Cardiac fibroblast (primary cell): ENCODE data around the gene TUBB4B.

Experiments
- DNase-seq, 2 donors: peaks; one replicate each; pipeline versions ENCODE4 v3.0.0 to v3.0.0-alpha.2; 2010; ENCODE audit warnings: low read depth in 2 of 2
- H3K4me3 ChIP-seq, 2 donors: replicated peaks in 1 of 2; 1 replicate in 1 of 2; 2 replicates in 1 of 2; pipeline ENCODE4 v1.5.1; 2011; ENCODE audit warnings: low read depth in 2 of 2, low read length in 2 of 2, mild to moderate bottlenecking in 2 of 2, moderate library complexity in 1 of 2
- TF ChIP-seq, protein P1 (sequence below): IDR thresholded peaks from one replicate; pipeline ENCODE4 v1.5.1; 2011; ENCODE audit warnings: low read depth, mild to moderate bottlenecking, low read length, inconsistent platforms

TUBB4B gene

DNA sequence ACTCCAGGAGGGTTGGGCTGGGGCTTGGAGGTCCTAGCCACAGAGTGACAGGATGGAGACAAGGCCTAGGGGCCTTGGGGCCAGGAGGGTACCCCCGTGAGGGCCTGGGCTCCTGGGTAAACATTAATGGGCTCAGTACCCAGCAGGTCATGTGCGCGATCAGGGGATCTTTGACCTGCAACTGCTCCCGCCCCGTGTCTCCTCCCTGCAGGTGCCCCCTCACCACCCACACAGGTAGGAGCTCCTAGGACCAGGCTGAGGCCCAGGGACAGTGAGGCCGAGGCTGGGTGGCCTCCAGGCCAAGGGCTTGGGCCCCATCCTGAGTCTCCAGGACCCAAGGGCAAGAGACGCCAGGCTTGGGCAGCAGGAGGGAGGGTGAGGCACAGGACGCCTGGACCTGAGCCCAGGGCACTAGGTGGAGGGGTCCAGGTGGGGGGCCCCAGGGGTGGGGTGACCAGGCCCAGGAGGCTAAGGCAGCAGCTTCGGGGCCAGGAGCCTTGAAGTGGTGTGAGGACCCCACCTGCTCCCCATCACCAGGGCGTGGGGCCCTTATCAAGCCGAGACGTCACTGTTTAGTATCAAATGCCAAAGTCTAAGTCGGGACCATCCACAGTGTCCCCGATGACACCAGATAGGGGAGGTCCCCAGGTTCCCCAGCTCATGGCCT lies 10.2 kb upstream of the TUBB4B start, which contains the start of gene SLC34A3:
Gene SLC34A3, plus strand, starts transcription at position 197 of the 667 bp plus-strand sequence. CDS start 802 bp downstream, outside the sequence.
- no peak for DNase-seq
- no peak within 1 kb of the TSS for H3K4me3 ChIP-seq
- TF ChIP-seq, protein P1, sequence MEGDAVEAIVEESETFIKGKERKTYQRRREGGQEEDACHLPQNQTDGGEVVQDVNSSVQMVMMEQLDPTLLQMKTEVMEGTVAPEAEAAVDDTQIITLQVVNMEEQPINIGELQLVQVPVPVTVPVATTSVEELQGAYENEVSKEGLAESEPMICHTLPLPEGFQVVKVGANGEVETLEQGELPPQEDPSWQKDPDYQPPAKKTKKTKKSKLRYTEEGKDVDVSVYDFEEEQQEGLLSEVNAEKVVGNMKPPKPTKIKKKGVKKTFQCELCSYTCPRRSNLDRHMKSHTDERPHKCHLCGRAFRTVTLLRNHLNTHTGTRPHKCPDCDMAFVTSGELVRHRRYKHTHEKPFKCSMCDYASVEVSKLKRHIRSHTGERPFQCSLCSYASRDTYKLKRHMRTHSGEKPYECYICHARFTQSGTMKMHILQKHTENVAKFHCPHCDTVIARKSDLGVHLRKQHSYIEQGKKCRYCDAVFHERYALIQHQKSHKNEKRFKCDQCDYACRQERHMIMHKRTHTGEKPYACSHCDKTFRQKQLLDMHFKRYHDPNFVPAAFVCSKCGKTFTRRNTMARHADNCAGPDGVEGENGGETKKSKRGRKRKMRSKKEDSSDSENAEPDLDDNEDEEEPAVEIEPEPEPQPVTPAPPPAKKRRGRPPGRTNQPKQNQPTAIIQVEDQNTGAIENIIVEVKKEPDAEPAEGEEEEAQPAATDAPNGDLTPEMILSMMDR = no peak

DNA sequence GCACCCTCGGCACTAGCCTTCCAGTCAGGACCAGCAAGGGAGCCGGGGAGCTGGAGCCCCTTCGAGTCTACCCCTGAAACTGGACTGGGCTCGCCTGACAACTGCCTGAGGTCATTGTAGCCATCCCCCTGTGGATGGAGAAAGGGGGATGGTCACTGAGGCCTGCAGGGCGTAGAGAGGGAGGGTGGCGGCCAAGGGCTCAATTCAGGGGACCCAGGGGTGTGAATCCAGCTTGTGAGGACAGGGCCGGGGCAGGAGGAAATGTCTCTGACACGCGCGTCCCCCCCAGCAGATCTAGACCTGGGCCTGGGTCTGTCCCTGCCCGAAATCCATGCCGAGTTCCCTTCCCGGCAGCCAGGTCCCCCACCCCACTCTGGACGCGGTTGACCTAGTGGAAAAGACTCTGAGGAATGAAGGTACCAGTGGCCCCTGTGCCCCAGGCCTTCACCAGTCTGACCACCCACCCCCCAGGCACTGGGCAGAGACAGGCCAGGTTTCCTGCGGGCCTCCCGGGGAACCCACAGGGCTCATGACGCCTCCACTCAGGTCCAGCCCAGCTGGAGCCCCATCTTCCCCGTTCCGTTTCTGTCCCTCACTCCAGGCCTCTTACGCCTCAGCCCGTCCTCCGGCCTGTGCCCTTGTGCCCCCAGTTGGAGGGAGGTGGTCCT lies 9.6 kb upstream of the TUBB4B start:
- no peak for DNase-seq
- no peak overlapping the region for H3K4me3 ChIP-seq

DNA sequence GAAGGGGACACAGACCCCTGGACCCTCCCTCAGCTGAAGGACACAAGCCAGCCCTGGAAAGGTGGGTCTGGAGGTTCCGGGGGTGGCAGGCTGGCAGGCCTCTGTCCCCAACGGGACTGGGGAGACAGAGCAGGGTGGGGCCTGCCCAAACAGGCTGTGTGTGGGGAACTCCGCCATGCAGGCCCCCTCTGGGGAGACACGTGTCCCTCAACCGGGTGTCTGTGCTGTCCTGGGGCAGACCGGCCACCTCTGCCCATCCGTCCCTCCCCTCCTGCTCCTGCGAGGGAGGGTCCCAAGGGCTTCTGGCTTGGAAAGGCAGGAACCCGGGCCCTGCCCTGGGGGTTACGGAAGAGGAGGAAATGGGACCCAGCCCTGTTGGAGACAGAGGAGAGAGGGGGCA lies 9.0 kb upstream of the TUBB4B start:
- no peak overlapping the region for H3K4me3 ChIP-seq
- TF ChIP-seq, protein P1 = no peak
- no peak for DNase-seq

More for the DNA sequence above, 9.6 kb upstream of the TUBB4B start:
- TF ChIP-seq, protein P1 = no peak

DNA sequence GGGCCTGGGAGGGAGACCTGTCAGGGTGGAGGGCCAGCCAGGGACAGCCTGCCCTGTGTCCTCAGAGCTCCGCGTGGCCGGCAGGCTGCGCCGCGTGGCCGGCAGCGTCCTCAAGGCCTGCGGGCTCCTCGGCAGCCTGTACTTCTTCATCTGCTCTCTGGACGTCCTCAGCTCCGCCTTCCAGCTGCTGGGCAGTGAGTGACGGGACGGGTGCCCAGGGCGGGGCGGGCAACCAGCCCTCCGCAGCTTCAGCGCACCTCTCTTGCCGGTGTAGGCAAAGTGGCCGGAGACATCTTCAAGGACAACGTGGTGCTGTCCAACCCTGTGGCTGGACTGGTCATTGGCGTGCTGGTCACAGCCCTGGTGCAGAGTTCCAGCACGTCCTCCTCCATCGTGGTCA lies 8.6 kb upstream of the TUBB4B start:
- TF ChIP-seq, protein P1 = no peak
- DNase-seq = no peak
- no peak overlapping the region for H3K4me3 ChIP-seq

DNA sequence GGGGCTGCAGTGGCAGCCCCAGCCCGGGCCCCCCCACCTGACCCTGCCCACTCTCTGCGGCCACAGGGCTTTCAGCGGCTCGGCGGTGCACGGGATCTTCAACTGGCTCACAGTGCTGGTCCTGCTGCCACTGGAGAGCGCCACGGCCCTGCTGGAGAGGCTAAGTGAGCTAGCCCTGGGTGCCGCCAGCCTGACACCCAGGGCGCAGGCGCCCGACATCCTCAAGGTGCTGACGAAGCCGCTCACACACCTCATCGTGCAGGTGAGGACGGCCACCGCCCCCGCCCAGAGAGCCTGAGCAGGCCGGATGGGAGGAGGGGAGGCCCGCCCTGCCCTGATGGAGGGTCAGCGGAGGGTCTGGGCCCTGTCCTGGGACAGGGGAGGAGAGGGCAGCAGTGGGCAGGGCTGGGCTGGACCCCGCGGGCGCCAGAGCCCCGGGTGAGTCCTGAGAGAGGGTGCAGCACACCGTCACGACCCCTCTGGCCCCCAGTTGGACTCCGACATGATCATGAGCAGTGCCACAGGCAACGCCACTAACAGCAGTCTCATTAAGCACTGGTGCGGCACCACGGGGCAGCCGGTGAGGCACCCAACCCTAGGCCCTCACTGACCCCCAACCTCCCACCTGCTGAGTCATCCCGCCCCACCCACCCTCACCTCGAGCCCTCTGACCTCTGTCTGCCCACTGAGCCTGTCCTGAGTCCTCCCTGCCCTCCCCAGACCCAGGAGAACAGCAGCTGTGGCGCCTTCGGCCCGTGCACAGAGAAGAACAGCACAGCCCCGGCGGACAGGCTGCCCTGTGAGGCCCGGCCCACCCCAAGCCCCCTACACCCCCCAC lies 7.7 kb upstream of the TUBB4B start:
- TF ChIP-seq, protein P1 = no peak
- H3K4me3 ChIP-seq = no peak overlapping the region
- DNase-seq = no peak

DNA sequence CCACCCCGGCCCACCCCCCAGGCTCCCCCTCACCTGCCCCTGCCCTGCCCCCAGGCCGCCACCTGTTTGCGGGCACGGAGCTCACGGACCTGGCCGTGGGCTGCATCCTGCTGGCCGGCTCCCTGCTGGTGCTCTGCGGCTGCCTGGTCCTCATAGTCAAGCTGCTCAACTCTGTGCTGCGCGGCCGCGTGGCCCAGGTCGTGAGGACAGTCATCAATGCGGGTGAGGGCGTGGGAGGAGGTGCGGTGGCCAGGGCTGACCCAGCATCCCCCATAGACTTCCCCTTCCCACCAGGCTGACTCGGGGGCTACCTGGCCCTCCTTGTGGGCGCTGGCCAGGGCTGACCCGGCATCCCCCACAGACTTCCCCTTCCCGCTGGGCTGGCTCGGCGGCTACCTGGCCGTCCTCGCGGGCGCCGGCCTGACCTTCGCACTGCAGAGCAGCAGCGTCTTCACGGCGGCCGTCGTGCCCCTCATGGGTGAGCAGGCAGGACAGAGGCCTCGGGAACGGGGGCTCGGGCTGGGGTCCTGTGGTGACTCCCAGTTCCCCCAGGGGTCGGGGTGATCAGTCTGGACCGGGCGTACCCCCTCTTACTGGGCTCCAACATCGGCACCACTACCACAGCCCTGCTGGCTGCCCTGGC lies 6.9 kb upstream of the TUBB4B start:
- TF ChIP-seq, protein P1 = no peak
- no peak overlapping the region for H3K4me3 ChIP-seq
- no peak for DNase-seq
